H7 (cell line): ENCODE results near the gene PRKG1. TPM values are rescaled to one million over a fixed set of nuclear protein-coding genes. Genes with fewer than 3 reads are reported as not detected.
"Not testable (repeated sequence)": the region's sequence is repeated elsewhere in the genome, so short reads cannot be mapped to it uniquely, and the experiment has no call there.

Source experiments
- DNase-seq: peaks from one replicate; pipeline ENCODE4 v3.0.0; 2012
- H3K27me3 ChIP-seq: 2 replicates; pipeline ENCODE4 v1.6.0; 2011; ENCODE audit warnings: mild to moderate bottlenecking, low read length; ENCODE audit not compliant: control insufficient read depth, insufficient read depth
- H3K36me3 ChIP-seq: replicated peaks from 2 replicates; pipeline ENCODE4 v1.5.1; 2011; ENCODE audit warnings: low read length; ENCODE audit not compliant: control insufficient read depth, insufficient read depth
- H3K4me3 ChIP-seq: 2 replicates; pipeline ENCODE4 v1.5.1; 2011; ENCODE audit warnings: low read depth, mild to moderate bottlenecking, control low read depth, low read length, moderate library complexity; ENCODE audit not compliant: insufficient read depth
- total RNA-seq: library from RNA; depleted of rRNA; stranded (reverse); fragments of >200 nt; shearing (Covaris generic); gene quantifications from 2 replicates; pipeline ENCODE4 v1.2.3, GENCODE V29; 2014

The PRKG1 gene
- total RNA-seq, 1 experiment from 2014 or later, result 7.3 TPM

- no peak overlapping the region for H3K4me3 ChIP-seq
- peak; percentile 76 for DNase-seq
These were observed 87.7 kb downstream of the PRKG1 start for GRCh38 chr10:51162002-51162401.

DNA sequence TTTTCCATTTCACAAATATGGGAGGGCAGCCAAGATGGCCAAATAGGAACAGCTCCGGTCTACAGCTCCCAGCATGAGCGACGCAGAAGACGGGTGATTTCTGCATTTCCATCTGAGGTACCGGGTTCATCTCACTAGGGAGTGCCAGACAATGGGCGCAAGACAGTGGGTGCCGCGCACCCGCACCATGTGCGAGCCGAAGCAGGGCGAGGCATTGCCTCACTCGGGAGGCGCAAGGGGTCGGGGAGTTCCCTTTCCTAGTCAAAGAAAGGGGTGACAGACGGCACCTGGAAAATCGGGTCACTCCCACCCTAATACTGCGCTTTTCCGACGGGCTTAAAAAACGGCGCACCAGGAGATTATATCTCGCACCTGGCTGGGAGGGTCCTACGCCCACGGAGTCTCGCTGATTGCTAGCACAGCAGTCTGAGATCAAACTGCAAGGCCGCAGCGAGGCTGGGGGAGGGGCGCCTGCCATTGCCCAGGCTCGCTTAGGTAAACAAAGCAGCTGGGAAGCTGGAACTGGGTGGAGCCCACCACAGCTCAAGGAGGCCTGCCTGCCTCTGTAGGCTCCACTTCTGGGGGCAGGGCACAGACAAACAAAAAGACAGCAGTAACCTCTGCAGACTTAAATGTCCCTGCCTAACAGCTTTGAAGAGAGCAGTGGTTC is 89.2 kb downstream of the PRKG1 start:
- not testable (repeated sequence) for H3K4me3 ChIP-seq, H3K36me3 ChIP-seq, H3K27me3 ChIP-seq, DNase-seq

More at GRCh38 chr10:51162002-51162401, 87.7 kb downstream of the PRKG1 start:
- Histone ChIP-seq H3K36me3 (no peaks in the 10 kb centered on the region), H3K27me3 (no peaks in the 10 kb centered on the region)

DNA sequence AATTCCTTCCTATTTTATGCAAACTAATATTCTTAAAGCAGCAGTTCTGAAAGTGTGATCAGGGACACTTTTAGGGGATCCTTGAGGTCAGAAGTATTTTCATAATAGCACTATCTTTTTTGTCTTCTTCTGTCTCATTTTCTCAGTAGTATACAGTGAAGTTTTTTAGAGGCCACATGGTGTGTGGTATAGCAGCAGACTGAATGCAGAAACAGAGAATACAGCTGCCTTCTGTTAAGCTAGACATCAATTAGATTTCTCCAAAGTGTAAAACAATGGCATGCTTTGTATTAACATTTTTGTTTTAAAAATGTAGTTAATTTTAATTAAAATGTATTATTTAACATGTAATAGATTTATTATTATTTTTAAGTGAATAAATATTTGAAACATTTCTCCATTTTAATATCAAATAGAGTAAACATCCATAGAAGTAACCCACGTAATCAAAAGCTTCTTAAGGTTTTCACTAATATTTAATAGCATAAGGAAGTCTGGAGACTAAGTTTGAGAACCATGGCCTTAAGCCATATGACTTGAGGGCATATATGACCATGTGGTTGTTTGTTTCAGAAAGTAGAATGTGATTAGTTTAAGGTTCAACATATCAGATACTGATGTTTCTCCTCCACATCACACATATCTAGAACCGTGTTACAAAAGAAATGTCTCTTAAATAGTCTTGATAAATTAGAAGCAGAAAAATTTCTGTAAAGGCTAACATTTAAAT is 94.0 kb downstream of the PRKG1 start:
- no peak for DNase-seq

GRCh38 chr10:51169111-51169510 is 94.8 kb downstream of the PRKG1 start:
- H3K27me3 ChIP-seq, result no peaks in the 10 kb centered on the region
- no peaks in the 10 kb centered on the region for H3K36me3 ChIP-seq
- no peak for DNase-seq
- no peak overlapping the region for H3K4me3 ChIP-seq

More for the DNA sequence above, 94.0 kb downstream of the PRKG1 start:
- H3K4me3 ChIP-seq, result no peak overlapping the region
- H3K27me3 ChIP-seq, result no peaks in the 10 kb centered on the region
- no peaks in the 10 kb centered on the region for H3K36me3 ChIP-seq

DNA sequence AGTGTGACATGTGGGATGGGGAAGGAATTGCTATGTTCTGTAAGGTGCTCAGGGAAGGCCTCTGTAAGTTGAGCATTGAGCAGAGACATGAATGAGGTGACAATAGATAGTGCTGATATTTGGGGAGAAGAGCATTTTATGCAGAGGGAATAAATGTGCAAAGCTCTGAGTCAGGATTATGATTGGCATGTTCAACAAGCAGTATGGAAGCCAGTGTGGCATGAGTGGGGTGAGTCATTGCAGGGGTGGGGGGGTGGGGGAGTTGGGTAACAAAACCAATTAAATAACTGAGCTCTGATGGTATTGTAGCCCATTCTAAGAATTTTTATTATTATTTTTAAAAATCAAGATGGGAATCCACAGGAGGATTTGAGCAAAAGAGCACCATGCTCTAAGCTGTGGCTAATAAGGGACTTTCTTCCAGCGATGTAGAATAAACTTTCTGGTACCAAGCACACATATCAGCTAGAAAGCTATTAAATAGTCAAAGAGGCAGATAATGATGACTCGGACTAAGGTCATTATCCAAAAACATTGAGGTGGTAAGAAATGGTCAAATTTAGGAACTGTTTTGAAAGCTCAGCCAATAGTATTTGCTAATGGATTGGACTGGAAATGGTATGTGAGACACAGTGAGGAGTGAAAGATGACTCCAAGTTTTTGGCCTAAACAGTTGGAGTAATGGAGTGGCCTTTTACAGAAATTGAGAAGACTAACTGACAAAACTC is 96.4 kb downstream of the PRKG1 start:
- H3K27me3 ChIP-seq, result no peaks in the 10 kb centered on the region
- H3K4me3 ChIP-seq, result no peak overlapping the region
- DNase-seq, result no peak
- no peaks in the 10 kb centered on the region for H3K36me3 ChIP-seq

GRCh38 chr10:51171946-51172345 is 97.7 kb downstream of the PRKG1 start:
- DNase-seq, result no peak
- H3K27me3 ChIP-seq, result no peaks in the 10 kb centered on the region

DNA sequence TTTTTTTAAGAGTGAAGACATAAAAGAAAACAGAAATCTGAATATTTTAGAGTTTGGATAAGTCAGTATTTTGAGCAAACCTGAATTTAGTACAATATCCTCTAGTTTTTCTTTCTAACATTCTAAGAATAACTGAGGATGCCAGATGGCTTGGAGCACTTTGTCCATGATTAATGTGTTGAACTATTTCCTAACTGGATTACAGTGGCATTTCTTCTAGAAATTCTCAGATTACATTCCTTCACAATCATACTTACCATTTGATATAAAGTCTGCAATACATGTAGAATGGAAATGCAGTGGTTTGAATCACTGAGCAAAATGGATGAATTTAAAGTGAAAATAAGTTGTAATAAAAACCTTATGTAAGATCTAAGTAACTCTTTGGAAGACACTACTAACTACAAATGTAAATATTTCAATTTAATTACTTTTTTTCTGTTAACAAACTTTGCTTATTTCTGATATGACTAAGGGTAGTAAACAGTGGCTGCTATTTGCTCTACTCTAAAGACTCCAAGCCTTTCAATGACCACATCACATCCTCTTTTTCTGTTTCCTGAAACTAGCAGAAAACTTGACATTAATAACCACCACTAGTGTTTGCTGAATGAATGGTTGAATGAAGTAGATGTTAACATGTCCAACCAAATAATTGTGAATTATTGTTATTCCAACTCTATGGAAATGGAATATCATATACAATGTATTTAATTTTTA is 102.8 kb downstream of the PRKG1 start:
- no peak for DNase-seq
- Histone ChIP-seq H3K4me3 (no peak overlapping the region), H3K36me3 (no peaks in the 10 kb centered on the region), H3K27me3 (no peaks in the 10 kb centered on the region)

More at GRCh38 chr10:51171946-51172345, 97.7 kb downstream of the PRKG1 start:
- H3K4me3 ChIP-seq, result no peak overlapping the region
- no peaks in the 10 kb centered on the region for H3K36me3 ChIP-seq

DNA sequence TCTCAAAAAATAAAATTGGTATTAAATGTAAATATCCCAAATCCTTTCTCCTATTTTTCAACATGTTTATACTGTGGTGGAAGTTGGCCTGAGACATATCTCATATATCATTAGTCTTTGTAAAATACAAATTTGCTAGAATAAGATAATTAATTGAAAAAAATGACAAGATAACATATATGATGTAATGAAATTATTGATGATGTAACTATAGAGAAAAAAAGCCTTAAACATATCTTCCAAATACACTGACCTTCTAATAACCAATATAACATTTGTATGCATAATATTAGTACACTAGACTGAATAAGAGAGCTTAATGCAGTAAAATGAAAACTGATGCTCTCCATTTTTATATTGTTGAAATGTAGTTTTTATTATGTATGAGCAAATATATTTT is 104.3 kb downstream of the PRKG1 start:
- Histone ChIP-seq H3K27me3 (no peaks in the 10 kb centered on the region), H3K4me3 (no peak overlapping the region), H3K36me3 (no peaks in the 10 kb centered on the region)
- no peak for DNase-seq

GRCh38 chr10:51180141-51180540 is 105.9 kb downstream of the PRKG1 start:
- DNase-seq, result no peak
- Histone ChIP-seq H3K27me3 (no peaks in the 10 kb centered on the region), H3K36me3 (no peaks in the 10 kb centered on the region), H3K4me3 (no peak overlapping the region)

DNA sequence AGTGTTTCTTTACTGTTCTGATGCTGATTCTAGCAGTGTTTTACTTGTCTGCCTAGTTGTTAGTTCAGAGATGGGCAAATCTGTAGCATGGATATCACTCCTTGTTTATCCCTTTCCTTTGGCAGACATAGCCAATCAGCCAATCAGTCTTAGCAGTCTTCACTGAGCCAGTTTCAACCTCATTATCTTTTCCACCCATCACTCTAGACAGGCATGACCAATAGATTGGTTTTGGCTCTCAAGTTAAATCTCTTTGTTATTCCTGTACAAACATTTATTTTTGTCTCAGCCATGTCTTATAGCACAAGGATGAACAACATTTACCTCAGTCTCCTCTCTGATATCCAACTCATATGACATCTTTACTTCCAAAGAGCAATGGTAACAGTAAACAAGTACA is 109.5 kb downstream of the PRKG1 start:
- Histone ChIP-seq H3K4me3 (no peak overlapping the region), H3K27me3 (no peaks in the 10 kb centered on the region; the same call in 1 of the 2 replicates), H3K36me3 (no peaks in the 10 kb centered on the region)
- DNase-seq, result no peak

- DNase-seq, result no peak
- Histone ChIP-seq H3K27me3 (no peaks in the 10 kb centered on the region; the same call in 1 of the 2 replicates), H3K4me3 (no peak overlapping the region), H3K36me3 (no peaks in the 10 kb centered on the region)
These were observed 112.1 kb downstream of the PRKG1 start for GRCh38 chr10:51186361-51186760.

- Histone ChIP-seq H3K27me3 (no peaks in the 10 kb centered on the region; the same call in 1 of the 2 replicates), H3K4me3 (no peak overlapping the region), H3K36me3 (no peaks in the 10 kb centered on the region)
- DNase-seq, result no peak
These were observed 113.7 kb downstream of the PRKG1 start for GRCh38 chr10:51188008-51188407.

- H3K4me3 ChIP-seq, result no peak overlapping the region
- H3K36me3 ChIP-seq, result no peaks in the 10 kb centered on the region
- H3K27me3 ChIP-seq, result no peaks in the 10 kb centered on the region; the same call in 1 of the 2 replicates
- no peak for DNase-seq
These were observed 114.6 kb downstream of the PRKG1 start for GRCh38 chr10:51188866-51189265.

DNA sequence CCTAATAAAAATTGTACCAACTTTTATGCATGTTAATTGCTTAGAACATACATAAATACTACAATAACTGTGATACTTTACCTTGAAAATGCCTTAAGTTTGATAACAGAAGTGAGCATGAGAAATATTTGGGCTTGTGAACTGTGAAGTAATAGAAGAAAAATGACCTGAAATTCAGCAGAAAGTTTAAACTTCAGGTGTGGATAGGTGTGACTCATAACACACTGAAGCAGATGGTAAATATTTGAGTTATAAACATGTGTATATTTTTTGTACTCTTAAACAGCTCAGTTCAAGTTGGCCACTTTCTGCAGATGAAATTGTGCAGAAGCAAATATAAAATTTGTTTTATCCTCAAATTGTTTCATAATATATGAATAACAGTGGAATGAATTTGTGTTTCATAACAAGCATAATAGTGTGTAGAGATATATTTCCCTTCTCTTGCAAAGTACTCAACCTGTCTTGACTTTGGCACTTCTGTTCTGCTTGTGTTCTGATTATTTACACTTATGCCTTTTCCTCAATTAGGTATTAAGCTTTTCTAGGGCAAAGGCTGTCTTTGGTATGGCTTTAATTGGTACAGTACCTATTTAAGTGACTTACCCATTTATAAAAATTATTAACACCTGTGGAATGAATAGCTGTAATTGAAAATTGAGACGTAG is 122.4 kb downstream of the PRKG1 start:
- H3K4me3 ChIP-seq, result no peak overlapping the region
- no peaks in the 10 kb centered on the region for H3K27me3 ChIP-seq
- no peaks in the 10 kb centered on the region for H3K36me3 ChIP-seq
- no peak for DNase-seq
